HG03469 (cell line): ENCODE measurements around the gene CLTA.

Experiments used
- ATAC-seq: cut with Tn5 transposase; IDR thresholded peaks from one replicate; pipeline ENCODE4 v1.9.1; 2021; ENCODE audit warnings: mild to moderate bottlenecking, moderate library complexity, moderate number of reproducible peaks; ENCODE audit not compliant: unreplicated experiment

CLTA gene, protein sequence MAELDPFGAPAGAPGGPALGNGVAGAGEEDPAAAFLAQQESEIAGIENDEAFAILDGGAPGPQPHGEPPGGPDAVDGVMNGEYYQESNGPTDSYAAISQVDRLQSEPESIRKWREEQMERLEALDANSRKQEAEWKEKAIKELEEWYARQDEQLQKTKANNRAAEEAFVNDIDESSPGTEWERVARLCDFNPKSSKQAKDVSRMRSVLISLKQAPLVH

GRCh38 chr9:36190388-36191289 is at the start of gene CLTA:
TSS of gene CLTA (plus strand) at chr9:36190921. CDS start at chr9:36191057, 136 bp downstream.
- peak; percentile 87 for ATAC-seq

DNA sequence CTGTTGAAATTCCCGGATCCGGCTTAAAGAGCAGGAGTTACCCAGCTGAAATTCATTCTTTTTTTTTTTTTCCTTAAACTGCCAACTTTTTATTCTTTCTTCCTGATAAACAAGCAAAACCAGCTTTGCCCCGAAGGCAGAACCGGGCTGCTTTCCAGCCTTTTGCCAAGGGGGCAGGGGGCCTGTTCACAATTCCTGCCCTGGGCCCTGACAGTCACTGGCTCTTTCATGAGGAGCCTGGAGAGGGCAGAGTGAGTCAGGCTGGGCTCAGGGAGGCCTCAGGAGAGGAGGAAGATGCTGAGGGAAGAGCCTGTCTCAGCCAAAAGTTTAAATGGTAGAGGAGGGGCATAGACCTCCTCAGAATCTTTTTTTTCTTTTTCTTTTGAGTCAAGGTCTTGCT is 49.4 kb upstream of the CLTA start:
- ATAC-seq = no peak

- ATAC-seq = no peak
Observed at GRCh38 chr9:36141761-36142160, 49.0 kb upstream of the CLTA start.

GRCh38 chr9:36142510-36143244 is 48.0 kb upstream of the CLTA start:
- ATAC-seq = no peak

GRCh38 chr9:36143245-36143641 is 47.5 kb upstream of the CLTA start:
- ATAC-seq = no peak

GRCh38 chr9:36144309-36145232 is 46.1 kb upstream of the CLTA start:
- ATAC-seq = no peak

- ATAC-seq = no peak
Observed at GRCh38 chr9:36145970-36146369, 44.8 kb upstream of the CLTA start.

DNA sequence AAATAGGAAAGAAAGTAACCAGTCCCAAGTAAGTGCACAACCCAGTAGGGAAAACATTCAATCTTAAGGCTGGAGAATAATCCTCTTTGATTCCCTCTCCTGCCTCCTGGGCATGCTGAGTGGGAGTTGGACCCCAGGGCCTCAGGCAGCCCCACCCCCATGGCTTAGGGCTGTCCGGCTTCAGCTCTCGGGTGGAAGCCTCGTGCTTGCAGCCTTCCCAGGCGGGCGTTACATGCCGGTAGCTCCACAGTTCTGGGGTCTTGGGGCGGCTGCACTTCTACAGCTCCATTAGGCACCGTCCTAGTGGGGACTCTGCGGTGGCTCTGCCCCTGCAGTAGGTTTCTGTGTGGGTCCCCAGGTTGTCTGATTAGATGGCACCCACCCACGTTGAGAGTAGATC is 44.1 kb upstream of the CLTA start:
- no peak for ATAC-seq

GRCh38 chr9:36147441-36148175 is 43.1 kb upstream of the CLTA start:
- no peak for ATAC-seq

GRCh38 chr9:36148311-36149051 is 42.2 kb upstream of the CLTA start:
- no peak for ATAC-seq

GRCh38 chr9:36149197-36149596 is 41.5 kb upstream of the CLTA start:
- no peak for ATAC-seq

- ATAC-seq = no peak
Observed at GRCh38 chr9:36150574-36151315, 40.0 kb upstream of the CLTA start.

GRCh38 chr9:36151316-36152210 is 39.2 kb upstream of the CLTA start:
- ATAC-seq = peak; percentile 71

GRCh38 chr9:36152741-36153438 is 37.8 kb upstream of the CLTA start:
- ATAC-seq = no peak

GRCh38 chr9:36153746-36154145 is 37.0 kb upstream of the CLTA start:
- no peak for ATAC-seq

- no peak for ATAC-seq
Observed at GRCh38 chr9:36154331-36154952, 36.3 kb upstream of the CLTA start.
